ENCODE measurements around the gene SPHK2.

Gene SPHK2

GRCh38 chr19:48613024-48613851 is 6.1 kb upstream of the SPHK2 start:
- CTCF ChIA-PET: no interaction called here
- DNase-seq (ENCODE audit: extremely low spot score): no peak
- no peak for TF ChIP-seq ZNF384 (IDR thresholded peaks at IDR 0.05)
- no peak for TF ChIP-seq FOXA1 (IDR thresholded peaks at IDR 0.05)
- TF ChIP-seq SP1 (IDR thresholded peaks at IDR 0.05): no peak
- TF ChIP-seq ARNT (IDR thresholded peaks at IDR 0.05): no peak
- TF ChIP-seq LEF1 (IDR thresholded peaks at IDR 0.05; ENCODE audit: borderline replicate concordance): no peak
- no peak for TF ChIP-seq SUZ12 (IDR thresholded peaks at IDR 0.05)
- no peak for TF ChIP-seq HDGF (IDR thresholded peaks at IDR 0.05; ENCODE audit: borderline replicate concordance)
- TF ChIP-seq CTBP1 (IDR thresholded peaks at IDR 0.05; ENCODE audit: borderline replicate concordance): no peak
- no peak for TF ChIP-seq FOXK2 (IDR thresholded peaks at IDR 0.05)
- TF ChIP-seq FOXM1 (IDR thresholded peaks at IDR 0.05; ENCODE audit: borderline replicate concordance): no peak
- TF ChIP-seq TARDBP (IDR thresholded peaks at IDR 0.05): no peak
- no peak for TF ChIP-seq ELF4 (IDR thresholded peaks at IDR 0.05)
- TF ChIP-seq BHLHE40 (IDR thresholded peaks at IDR 0.05; ENCODE audit: borderline replicate concordance): no peak
- no peak for TF ChIP-seq L3MBTL2 (conservative IDR thresholded peaks at IDR 0.05)
- TF ChIP-seq NFRKB (IDR thresholded peaks at IDR 0.05): no peak
- TF ChIP-seq PKNOX1 (IDR thresholded peaks at IDR 0.05): no peak
- POLR2A ChIA-PET: interaction anchor here (0.9 to 1.1 kb wide), 2 partner anchors 11 to 21 kb away, joined by 3 to 4 read pairs; no protein-coding TSS in a partner anchor

GRCh38 chr19:48613852-48614435 is 5.4 kb upstream of the SPHK2 start:
- CTCF ChIA-PET: no interaction called here
- no peak for DNase-seq (ENCODE audit: extremely low spot score)
- POLR2A ChIA-PET: interaction anchor here (0.9 to 1.3 kb wide), 2 partner anchors 10 to 182 kb away, joined by 3 to 4 read pairs; no protein-coding TSS in a partner anchor
- TF ChIP-seq BHLHE40 (IDR thresholded peaks at IDR 0.05; ENCODE audit: borderline replicate concordance) (no peak), ELF4 (IDR thresholded peaks at IDR 0.05) (peak; percentile 41)

- ChIA-PET POLR2A (interaction anchor here (0.9 to 1.3 kb wide), 3 partner anchors 9 to 181 kb away, joined by 3 to 6 read pairs (median 4); no protein-coding TSS in a partner anchor), CTCF (no interaction called here)
- TF ChIP-seq ARNT (IDR thresholded peaks at IDR 0.05): no peak
- TF ChIP-seq ELF4 (IDR thresholded peaks at IDR 0.05): no peak
- no peak for TF ChIP-seq FOXA1 (IDR thresholded peaks at IDR 0.05)
- TF ChIP-seq TARDBP (IDR thresholded peaks at IDR 0.05): no peak
- TF ChIP-seq ZNF384 (IDR thresholded peaks at IDR 0.05): no peak
- TF ChIP-seq SP1 (IDR thresholded peaks at IDR 0.05): no peak
- TF ChIP-seq L3MBTL2 (conservative IDR thresholded peaks at IDR 0.05): no peak
- TF ChIP-seq HDGF (IDR thresholded peaks at IDR 0.05; ENCODE audit: borderline replicate concordance): no peak
- TF ChIP-seq BHLHE40 (IDR thresholded peaks at IDR 0.05; ENCODE audit: borderline replicate concordance): no peak
- TF ChIP-seq FOXK2 (IDR thresholded peaks at IDR 0.05): no peak
- no peak for TF ChIP-seq FOXM1 (IDR thresholded peaks at IDR 0.05; ENCODE audit: borderline replicate concordance)
- TF ChIP-seq LEF1 (IDR thresholded peaks at IDR 0.05; ENCODE audit: borderline replicate concordance): no peak
- no peak for TF ChIP-seq PKNOX1 (IDR thresholded peaks at IDR 0.05)
- DNase-seq (ENCODE audit: extremely low spot score): peak; percentile 39
Measured at GRCh38 chr19:48614436-48615230, 4.7 kb upstream of the SPHK2 start, which contains the start of gene FAM83E. TSS of gene FAM83E (minus strand) at chr19:48615076. CDS start at chr19:48613372, 1,704 bp downstream.

GRCh38 chr19:48615231-48616040 is 3.9 kb upstream of the SPHK2 start:
- DNase-seq (ENCODE audit: extremely low spot score): no peak
- POLR2A ChIA-PET: interaction anchor here (0.7 to 2.0 kb wide), 6 partner anchors 9 to 181 kb away, joined by 3 to 6 read pairs (median 4); partner anchors contain the start of gene CA11
- TF ChIP-seq BHLHE40 (IDR thresholded peaks at IDR 0.05; ENCODE audit: borderline replicate concordance) (no peak), SUZ12 (IDR thresholded peaks at IDR 0.05) (no peak), L3MBTL2 (conservative IDR thresholded peaks at IDR 0.05) (no peak), NFRKB (IDR thresholded peaks at IDR 0.05) (no peak), ZNF384 (IDR thresholded peaks at IDR 0.05) (no peak), TARDBP (IDR thresholded peaks at IDR 0.05) (no peak), ARNT (IDR thresholded peaks at IDR 0.05) (no peak), ELF4 (IDR thresholded peaks at IDR 0.05) (no peak), CTBP1 (IDR thresholded peaks at IDR 0.05; ENCODE audit: borderline replicate concordance) (no peak), PKNOX1 (IDR thresholded peaks at IDR 0.05) (no peak)
- CTCF ChIA-PET: no interaction called here

GRCh38 chr19:48616041-48616436 is 3.3 kb upstream of the SPHK2 start:
- ChIA-PET CTCF (no interaction called here), POLR2A (interaction anchor here (0.7 to 2.0 kb wide), 5 partner anchors 8 to 114 kb away, joined by 3 to 6 read pairs (median 4); partner anchors contain the start of gene CA11)
- DNase-seq (ENCODE audit: extremely low spot score): no peak

More at GRCh38 chr19:48616041-48616436, 3.3 kb upstream of the SPHK2 start:
- no peak for TF ChIP-seq HDGF (IDR thresholded peaks at IDR 0.05; ENCODE audit: borderline replicate concordance)
- no peak for TF ChIP-seq NFRKB (IDR thresholded peaks at IDR 0.05)
- no peak for TF ChIP-seq SP1 (IDR thresholded peaks at IDR 0.05)
- no peak for TF ChIP-seq ELF4 (IDR thresholded peaks at IDR 0.05)
- TF ChIP-seq SUZ12 (IDR thresholded peaks at IDR 0.05): no peak
- no peak for TF ChIP-seq LEF1 (IDR thresholded peaks at IDR 0.05; ENCODE audit: borderline replicate concordance)
- TF ChIP-seq BHLHE40 (IDR thresholded peaks at IDR 0.05; ENCODE audit: borderline replicate concordance): no peak
- TF ChIP-seq ZNF384 (IDR thresholded peaks at IDR 0.05): no peak
- TF ChIP-seq FOXA1 (IDR thresholded peaks at IDR 0.05): no peak
- TF ChIP-seq FOXK2 (IDR thresholded peaks at IDR 0.05): no peak
- no peak for TF ChIP-seq TARDBP (IDR thresholded peaks at IDR 0.05)
